CD14-positive monocyte (primary cell): ENCODE results near the gene ACSS3. TPM values are rescaled to one million over a fixed set of nuclear protein-coding genes. Genes with fewer than 3 reads are reported as not detected.

ENCODE experiments used
- DNase-seq, 3 donors: peaks; one replicate each; pipeline ENCODE4 v3.0.0-alpha.2; 2011 to 2022
- H2AFZ ChIP-seq: 2 replicates; pipeline ENCODE4 v1.6.0; 2012; ENCODE audit warnings: mild to moderate bottlenecking, low read depth, low read length, inconsistent platforms; ENCODE audit not compliant: insufficient read depth, poor library complexity, severe bottlenecking
- H3K27ac ChIP-seq, 2 donors: 1 replicate in 1 of 2; 2 replicates in 1 of 2; pipeline ENCODE4 v1.5.1; 2012 to 2013; ENCODE audit warnings: low read length in 2 of 2, control low read depth in 1 of 2, inconsistent platforms in 1 of 2, low read depth in 1 of 2, mild to moderate bottlenecking in 1 of 2
- H3K27me3 ChIP-seq, 2 donors: one replicate each; pipeline versions ENCODE4 v1.6.0 to v1.6.1; 2011 to 2013; ENCODE audit warnings: low read length in 2 of 2; ENCODE audit not compliant: control insufficient read depth in 2 of 2, insufficient read depth in 2 of 2
- H3K36me3 ChIP-seq, 2 donors: replicated peaks in 1 of 2; 1 replicate in 1 of 2; 2 replicates in 1 of 2; pipeline versions ENCODE4 v1.5.1 to v1.6.1; 2012 to 2013; ENCODE audit warnings: low read length in 2 of 2, control low read depth in 1 of 2, inconsistent platforms in 1 of 2, mild to moderate bottlenecking in 1 of 2; ENCODE audit not compliant: insufficient read depth in 2 of 2, control insufficient read depth in 1 of 2
- H3K4me1 ChIP-seq, 2 donors: 1 replicate in 1 of 2; 2 replicates in 1 of 2; pipeline versions ENCODE4 v1.5.1 to v1.6.1; 2012 to 2013; ENCODE audit warnings: low read length in 2 of 2, control low read depth in 1 of 2, inconsistent platforms in 1 of 2, mild to moderate bottlenecking in 1 of 2, moderate library complexity in 1 of 2; ENCODE audit not compliant: insufficient read depth in 2 of 2, control insufficient read depth in 1 of 2
- H3K4me2 ChIP-seq: replicated peaks from 2 replicates; pipeline ENCODE3; 2012; ENCODE audit warnings: low read length, moderate library complexity, mild to moderate bottlenecking; ENCODE audit not compliant: poor library complexity, severe bottlenecking; ENCODE audit errors: extremely low read depth
- H3K4me3 ChIP-seq, 3 experiments: fragments of 200-600 bp in 1 of 3; sonication (generic) in 1 of 3; replicated peaks in 1 of 3; 1 replicate in 2 of 3; 2 replicates in 1 of 3; pipeline ENCODE4 v1.5.1; 2011 to 2013; ENCODE audit warnings: low read length in 3 of 3, mild to moderate bottlenecking in 3 of 3, control low read depth in 2 of 3, low read depth in 2 of 3, inconsistent platforms in 1 of 3, moderate library complexity in 1 of 3
- H3K79me2 ChIP-seq: 2 replicates; pipeline ENCODE4 v1.6.0; 2012; ENCODE audit warnings: mild to moderate bottlenecking, control low read depth, inconsistent platforms, low read length, moderate library complexity; ENCODE audit not compliant: insufficient read depth
- H3K9ac ChIP-seq: 2 replicates; pipeline ENCODE4 v1.6.0; 2017; ENCODE audit warnings: low read length, mild to moderate bottlenecking; ENCODE audit not compliant: insufficient read depth, poor library complexity, severe bottlenecking
- H3K9me3 ChIP-seq, 2 donors: replicated peaks in 1 of 2; 1 replicate in 1 of 2; 2 replicates in 1 of 2; pipeline versions ENCODE4 v1.5.1 to v1.6.1; 2012 to 2013; ENCODE audit warnings: low read length in 2 of 2, control low read depth in 1 of 2; ENCODE audit not compliant: control insufficient read depth in 1 of 2, insufficient read depth in 1 of 2
- H4K20me1 ChIP-seq: 2 replicates; pipeline ENCODE4 v1.6.0; 2012; ENCODE audit warnings: mild to moderate bottlenecking, low read length, control low read depth, moderate library complexity; ENCODE audit not compliant: insufficient read depth
- H3K27ac Mint-ChIP-seq, 7 donors: one replicate each; pipeline ENCODE4 v1.8.0; 2020; ENCODE audit warnings: mild to moderate bottlenecking in 7 of 7, mixed read lengths in 7 of 7, moderate library complexity in 6 of 7, inconsistent platforms in 2 of 7
- H3K27me3 Mint-ChIP-seq, 3 donors: one replicate each; pipeline ENCODE4 v1.8.0; 2021 to 2022; ENCODE audit warnings: low read depth in 3 of 3, mild to moderate bottlenecking in 3 of 3, mixed read lengths in 3 of 3, moderate library complexity in 3 of 3, inconsistent platforms in 1 of 3
- H3K36me3 Mint-ChIP-seq, 2 donors: one replicate each; pipeline ENCODE4 v1.8.0; 2020; ENCODE audit warnings: mixed read lengths in 2 of 2, inconsistent platforms in 1 of 2, mild to moderate bottlenecking in 1 of 2
- H3K4me1 Mint-ChIP-seq: one replicate; pipeline ENCODE4 v1.8.0; 2020; ENCODE audit warnings: mild to moderate bottlenecking, mixed read lengths
- H3K4me3 Mint-ChIP-seq, 2 donors: one replicate each; pipeline ENCODE4 v1.8.0; 2020; ENCODE audit warnings: mild to moderate bottlenecking in 2 of 2, mixed read lengths in 2 of 2, moderate library complexity in 1 of 2
- H3K9me3 Mint-ChIP-seq, 7 donors: one replicate each; pipeline ENCODE4 v1.8.0; 2020 to 2022; ENCODE audit warnings: mixed read lengths in 7 of 7, mild to moderate bottlenecking in 6 of 7, moderate library complexity in 6 of 7, inconsistent platforms in 2 of 7
- CTCF ChIP-seq: fragments of 200-600 bp; IDR thresholded peaks from one replicate; pipeline ENCODE4 v1.8.0; 2022; ENCODE audit warnings: antibody characterized with exemption, mild to moderate bottlenecking
- WGBS: methylation state at CpG from one replicate; pipeline ENCODE4 v1.1.5; 2013; ENCODE audit warnings: missing lambda C conversion rate; ENCODE audit not compliant: insufficient coverage; 5-methylcytosine and 5-hydroxymethylcytosine counted together
- intact Hi-C, 2 donors: fragments of 100-400 bp; cut with micrococcal nuclease; formaldehyde crosslinking; loops; one replicate each; pipeline versions ENCODE4 v1.15.0 to v1.15.1; 2023
- polyA plus RNA-seq, 3 donors: library from polyadenylated mRNA; depleted of rRNA in 1 of 3; unstranded in 2 of 3; stranded (reverse) in 1 of 3; fragments of 300-500 nt in 2 of 3; fragments of >200 nt in 1 of 3; fragmentation: Illumina TruSeq in 2 of 3; gene quantifications; 1 replicate in 2 of 3; 2 replicates in 1 of 3; pipeline ENCODE4 v1.2.3, GENCODE V29; 2012 to 2021

The ACSS3 gene
- polyA plus RNA-seq, 3 donors, result 0.09 to 0.16 TPM; not detected in 1

DNA sequence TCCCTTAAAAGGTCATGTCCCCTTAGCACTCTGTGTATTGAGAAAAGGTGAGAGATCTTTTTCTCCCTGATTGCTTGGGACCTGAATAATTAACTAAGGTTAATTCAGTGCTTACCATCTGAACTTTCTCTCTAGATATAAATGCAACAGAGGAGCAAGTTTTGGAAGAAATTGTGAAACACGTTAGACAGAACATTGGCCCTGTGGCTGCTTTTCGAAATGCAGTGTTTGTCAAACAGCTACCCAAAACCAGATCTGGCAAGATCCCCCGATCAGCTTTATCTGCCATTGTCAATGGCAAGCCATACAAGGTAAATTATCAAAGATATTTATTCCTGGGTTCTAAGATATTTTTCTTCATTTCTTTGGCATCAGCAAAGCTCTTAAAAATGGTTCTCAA, 175.5 kb downstream of the ACSS3 start:
- Histone ChIP-seq H3K4me3 (no peak overlapping the region), H3K27me3 (no peaks in the 10 kb centered on the region), H3K79me2 (no peaks in the 10 kb centered on the region), H3K27ac (no peak overlapping the region), H3K4me2 (no peak overlapping the region), H3K4me1 (no peaks in the 10 kb centered on the region), H2AFZ (no peak overlapping the region), H3K36me3 (no peaks in the 10 kb centered on the region), H3K9ac (no peak overlapping the region), H3K9me3 (no peaks in the 10 kb centered on the region), H4K20me1 (no peaks in the 10 kb centered on the region)
- H3K27ac Mint-ChIP-seq, result no peak overlapping the region
- H3K4me3 Mint-ChIP-seq, result no peak overlapping the region
- TF ChIP-seq CTCF, result no peak
- no CpG with 5 or more reads among the region's 3 CpGs for WGBS
- no peak for DNase-seq
- H3K9me3 Mint-ChIP-seq, result peaks cover 0 to 3% (median 0%) of the 10 kb centered on the region in 7 donors
- no peaks in the 10 kb centered on the region for H3K36me3 Mint-ChIP-seq
- intact Hi-C loops, result no loop called here
- no peaks in the 10 kb centered on the region for H3K4me1 Mint-ChIP-seq
- no peaks in the 10 kb centered on the region for H3K27me3 Mint-ChIP-seq

DNA sequence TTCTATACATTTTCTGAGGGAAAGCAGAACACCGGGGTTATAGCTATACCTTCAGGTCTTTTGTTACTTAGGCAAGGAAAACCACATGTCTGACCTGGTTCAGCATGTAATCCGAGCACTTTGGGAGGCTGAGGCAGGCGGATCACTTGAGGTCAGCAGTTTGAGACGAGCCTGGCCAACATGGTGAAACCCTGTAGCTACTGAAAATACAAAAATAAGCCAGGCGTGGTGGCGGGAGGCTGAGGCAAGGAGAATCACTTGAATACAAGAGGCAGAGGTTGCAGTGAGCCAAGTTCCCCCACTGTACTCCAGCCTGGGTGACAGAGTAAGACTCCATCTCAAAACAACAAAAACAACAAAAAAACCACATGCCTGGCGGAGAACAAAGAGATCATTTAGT, 177.6 kb downstream of the ACSS3 start:
- Histone ChIP-seq H3K79me2 (no peaks in the 10 kb centered on the region), H3K9ac (no peak overlapping the region), H2AFZ (no peak overlapping the region), H3K27ac (no peak overlapping the region), H3K4me3 (no peak overlapping the region), H3K4me1 (no peaks in the 10 kb centered on the region), H3K4me2 (no peak overlapping the region), H4K20me1 (no peaks in the 10 kb centered on the region), H3K27me3 (no peaks in the 10 kb centered on the region), H3K9me3 (no peaks in the 10 kb centered on the region), H3K36me3 (no peaks in the 10 kb centered on the region)
- Mint-ChIP-seq H3K27ac (no peak overlapping the region), H3K4me3 (no peak overlapping the region), H3K4me1 (no peaks in the 10 kb centered on the region), H3K36me3 (no peaks in the 10 kb centered on the region), H3K9me3 (peaks cover 0 to 3% (median 0%) of the 10 kb centered on the region in 7 donors), H3K27me3 (no peaks in the 10 kb centered on the region)
- DNase-seq, result no peak
- TF ChIP-seq CTCF, result no peak
- WGBS, result 96% methylated on average over 5 of the region's 7 CpGs
- intact Hi-C loops, result no loop called here
